Activated naive CD8-positive, alpha-beta T cell (primary cell): ENCODE measurements around the gene C16orf78.

Source experiments
- H3K27ac Mint-ChIP-seq: one replicate; pipeline ENCODE4 v1.8.0; 2021; ENCODE audit warnings: mixed read lengths
- H3K27me3 Mint-ChIP-seq: one replicate; pipeline ENCODE4 v1.8.0; 2021; ENCODE audit warnings: mixed read lengths
- H3K36me3 Mint-ChIP-seq: one replicate; pipeline ENCODE4 v1.8.0; 2021; ENCODE audit warnings: mixed read lengths
- H3K4me1 Mint-ChIP-seq: one replicate; pipeline ENCODE4 v1.8.0; 2021; ENCODE audit warnings: low read depth, mixed read lengths
- H3K4me3 Mint-ChIP-seq: one replicate; pipeline ENCODE4 v1.8.0; 2021; ENCODE audit warnings: mild to moderate bottlenecking, mixed read lengths
- H3K9me3 Mint-ChIP-seq: one replicate; pipeline ENCODE4 v1.8.0; 2021; ENCODE audit warnings: low read depth, mixed read lengths

Gene C16orf78, protein sequence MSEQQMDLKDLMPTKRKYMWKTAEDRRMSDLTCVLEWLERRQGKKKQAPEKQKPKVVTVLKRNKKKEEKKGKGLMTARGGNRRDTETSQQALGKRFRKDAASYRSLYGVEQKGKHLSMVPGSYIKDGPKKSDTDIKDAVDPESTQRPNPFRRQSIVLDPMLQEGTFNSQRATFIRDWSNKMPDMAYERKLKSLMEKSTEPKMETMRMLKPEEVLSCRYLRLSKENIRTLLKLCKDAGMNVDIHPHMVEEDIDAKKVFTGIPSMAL

DNA sequence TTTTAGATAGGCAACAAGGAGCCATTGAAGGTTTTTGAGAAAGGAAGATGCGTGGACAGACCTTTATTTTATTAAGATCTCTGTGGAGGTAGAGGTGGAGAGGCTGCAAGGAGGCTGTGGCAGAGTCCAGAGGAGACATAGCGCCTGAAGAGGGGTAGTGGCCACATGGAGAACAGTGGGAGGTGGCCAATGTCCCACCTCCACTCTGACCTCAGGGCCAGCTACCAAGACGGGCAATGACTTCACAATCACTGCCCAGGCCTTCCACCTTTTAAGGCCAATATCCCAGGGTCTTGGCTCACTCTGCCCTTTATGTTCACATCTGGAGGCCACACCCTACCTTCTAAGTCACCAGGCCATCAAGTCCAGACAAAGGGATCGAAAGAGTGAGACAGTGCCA, at the start of gene C16orf78:
Gene C16orf78, plus strand, starts transcription at position 301 of the 400 bp plus-strand sequence. CDS start 136 bp downstream, outside the sequence.
- Mint-ChIP-seq H3K27me3 (peaks cover 4% of the 10 kb centered on the region), H3K27ac (no peak within 1 kb of the TSS), H3K9me3 (no peaks in the 10 kb centered on the region), H3K4me3 (no peak within 1 kb of the TSS), H3K36me3 (no peaks in the 10 kb centered on the region), H3K4me1 (no peaks in the 10 kb centered on the region)

DNA sequence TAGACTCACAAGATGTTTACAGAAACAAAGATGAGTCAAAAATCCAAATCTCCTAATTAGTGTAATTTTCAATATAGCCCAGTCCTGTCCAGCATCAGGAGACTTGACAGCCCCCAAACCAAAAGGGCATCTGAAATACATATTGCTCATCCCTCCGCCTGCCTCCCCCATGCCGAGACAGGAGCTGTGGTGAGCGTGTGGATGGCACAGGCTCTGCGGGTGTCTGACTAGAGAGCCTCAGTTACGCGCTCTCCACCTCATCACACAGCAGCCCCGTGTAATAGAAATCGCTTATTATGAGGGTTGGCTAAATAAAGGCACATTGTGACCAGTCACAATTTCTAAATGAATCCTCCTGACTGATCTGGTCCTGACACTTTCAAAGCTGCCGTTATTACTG, 48.9 kb upstream of the C16orf78 start:
- H3K4me1 Mint-ChIP-seq, result no peaks in the 10 kb centered on the region
- peaks cover 7% of the 10 kb centered on the region for H3K9me3 Mint-ChIP-seq
- H3K27me3 Mint-ChIP-seq, result peaks cover 11% of the 10 kb centered on the region

DNA sequence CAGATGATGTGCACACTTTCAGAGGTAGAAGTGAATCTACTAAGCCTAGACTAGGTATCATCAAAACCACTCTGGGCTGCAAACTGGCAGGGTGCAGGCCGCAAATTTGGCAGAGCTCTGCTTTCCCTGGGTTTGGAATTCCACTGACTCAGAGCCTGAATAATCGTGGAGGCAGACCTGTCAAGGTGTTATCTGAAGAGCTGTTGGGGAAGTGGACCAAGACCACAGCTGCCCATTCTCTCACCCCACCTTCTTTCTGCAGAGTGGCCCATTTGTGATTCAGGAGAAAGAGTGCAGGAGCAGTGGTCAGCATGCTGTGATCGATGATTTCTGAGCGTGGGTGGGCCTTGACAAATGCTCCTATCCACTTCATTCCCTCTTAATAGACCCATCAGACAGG, 46.1 kb upstream of the C16orf78 start:
- Mint-ChIP-seq H3K36me3 (no peaks in the 10 kb centered on the region), H3K4me1 (no peaks in the 10 kb centered on the region), H3K27ac (no peak overlapping the region), H3K27me3 (peaks cover 9% of the 10 kb centered on the region), H3K9me3 (no peaks in the 10 kb centered on the region), H3K4me3 (no peak overlapping the region)

More for the DNA sequence above, 48.9 kb upstream of the C16orf78 start:
- Mint-ChIP-seq H3K27ac (no peak overlapping the region), H3K4me3 (no peak overlapping the region), H3K36me3 (no peaks in the 10 kb centered on the region)

DNA sequence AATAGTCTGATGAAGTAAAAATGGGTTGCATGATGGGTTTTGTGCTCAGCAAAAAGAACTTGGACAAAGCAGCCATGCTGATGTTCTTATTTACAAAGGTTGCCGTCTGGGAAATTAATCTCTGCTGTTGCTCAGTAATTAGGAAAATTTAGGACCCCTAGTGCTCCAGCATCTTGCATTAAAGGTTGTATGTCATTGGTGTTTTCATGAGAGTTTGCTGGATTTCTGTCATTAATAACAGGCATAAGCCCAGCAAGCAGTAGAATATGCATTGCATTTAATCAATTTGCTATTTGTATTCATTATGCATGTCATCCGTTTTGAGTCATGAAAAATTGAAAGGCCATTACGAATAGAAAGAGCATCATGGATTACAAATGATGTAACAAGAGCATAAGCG, 45.3 kb upstream of the C16orf78 start:
- H3K4me3 Mint-ChIP-seq, result no peak overlapping the region
- no peak overlapping the region for H3K27ac Mint-ChIP-seq
- no peaks in the 10 kb centered on the region for H3K4me1 Mint-ChIP-seq
- H3K27me3 Mint-ChIP-seq, result peaks cover 9% of the 10 kb centered on the region
- H3K9me3 Mint-ChIP-seq, result no peaks in the 10 kb centered on the region
- H3K36me3 Mint-ChIP-seq, result no peaks in the 10 kb centered on the region

DNA sequence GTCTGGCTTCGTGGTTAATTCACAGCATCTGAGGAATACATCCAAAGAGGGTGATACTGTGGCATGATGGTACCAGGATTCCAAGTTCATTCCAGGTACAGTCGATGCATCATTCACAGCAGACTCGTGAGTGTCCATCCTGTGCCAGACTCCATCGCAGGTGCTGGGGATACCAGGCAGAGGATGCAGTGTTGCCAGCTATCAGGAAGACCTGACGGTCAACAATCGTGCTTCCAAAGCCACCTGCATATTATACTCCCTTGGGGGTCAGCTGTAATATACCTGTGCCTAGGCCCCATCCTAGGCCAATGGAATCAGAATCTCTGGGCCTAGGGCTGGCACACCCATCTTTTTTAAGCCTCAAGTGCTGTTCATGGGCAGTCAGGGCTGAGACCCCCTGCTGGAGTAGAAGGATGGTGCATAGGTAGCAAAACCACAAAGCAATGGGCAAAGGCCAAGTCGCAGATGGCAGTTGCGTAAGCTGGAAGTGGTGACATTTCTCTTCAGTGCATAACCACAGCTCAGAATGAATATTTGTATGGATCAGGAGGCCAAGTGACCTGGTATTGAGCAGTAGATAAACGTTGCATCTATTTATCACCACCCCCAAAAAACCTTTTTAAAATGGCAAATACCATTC, 42.9 kb upstream of the C16orf78 start:
- Mint-ChIP-seq H3K9me3 (no peaks in the 10 kb centered on the region), H3K27ac (no peak overlapping the region), H3K36me3 (no peaks in the 10 kb centered on the region), H3K4me3 (no peak overlapping the region), H3K4me1 (no peaks in the 10 kb centered on the region), H3K27me3 (peaks cover 6% of the 10 kb centered on the region)

DNA sequence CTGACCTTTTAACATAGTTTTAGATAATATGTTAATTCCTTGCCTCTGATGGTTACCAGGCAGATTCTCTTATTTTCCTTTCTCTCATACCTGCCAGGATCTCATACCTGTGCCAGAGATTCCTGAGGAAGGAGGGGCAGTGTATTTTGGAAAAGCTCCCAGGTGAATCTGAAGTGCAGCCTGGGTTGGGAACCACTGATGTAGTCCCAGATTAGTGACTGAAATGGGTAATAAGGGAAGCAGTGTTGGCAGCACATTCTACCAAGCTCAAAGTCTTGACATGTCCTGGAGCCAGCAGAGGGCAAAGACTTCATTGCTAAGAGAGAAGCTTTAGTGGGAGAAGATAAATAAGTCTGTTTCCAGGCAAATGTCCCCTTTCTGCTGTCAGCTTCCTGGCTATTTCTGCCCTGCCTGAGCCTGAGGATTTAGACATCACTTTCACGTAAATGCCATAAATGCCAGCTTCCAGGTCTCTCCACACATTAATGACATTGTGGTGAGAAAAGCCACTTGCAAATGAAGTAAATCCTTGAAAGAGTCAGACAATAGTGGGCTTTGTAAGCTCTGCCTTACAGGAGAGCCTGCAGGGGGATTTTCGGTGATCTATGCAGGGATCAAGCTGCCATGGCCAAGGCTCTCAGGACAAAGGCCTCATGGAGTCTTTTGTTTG, 40.9 kb upstream of the C16orf78 start:
- peaks cover 14% of the 10 kb centered on the region for H3K27me3 Mint-ChIP-seq
- H3K9me3 Mint-ChIP-seq, result no peaks in the 10 kb centered on the region
- H3K27ac Mint-ChIP-seq, result no peak overlapping the region
- no peaks in the 10 kb centered on the region for H3K4me1 Mint-ChIP-seq
- H3K36me3 Mint-ChIP-seq, result no peaks in the 10 kb centered on the region
- H3K4me3 Mint-ChIP-seq, result no peak overlapping the region

DNA sequence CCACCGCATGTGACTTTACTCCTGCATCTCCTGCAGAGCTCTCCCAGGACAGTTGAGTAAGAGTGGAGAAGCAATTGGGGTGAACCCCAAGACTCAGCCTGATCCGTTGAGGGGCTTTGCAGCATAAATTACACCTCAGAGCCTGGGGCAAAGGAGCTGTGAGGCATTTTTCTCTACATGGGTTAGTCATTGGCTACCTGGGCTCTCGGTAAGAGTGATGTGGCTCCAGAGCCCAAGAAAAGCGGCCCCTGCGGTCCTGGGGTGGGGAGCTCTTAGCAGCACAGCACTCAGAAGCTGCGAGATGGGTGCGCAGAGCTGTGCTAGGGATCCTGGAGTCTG, 40.4 kb upstream of the C16orf78 start:
- no peak overlapping the region for H3K27ac Mint-ChIP-seq
- no peaks in the 10 kb centered on the region for H3K4me1 Mint-ChIP-seq
- no peaks in the 10 kb centered on the region for H3K9me3 Mint-ChIP-seq
- H3K4me3 Mint-ChIP-seq, result no peak overlapping the region
- H3K36me3 Mint-ChIP-seq, result no peaks in the 10 kb centered on the region
- peaks cover 14% of the 10 kb centered on the region for H3K27me3 Mint-ChIP-seq

DNA sequence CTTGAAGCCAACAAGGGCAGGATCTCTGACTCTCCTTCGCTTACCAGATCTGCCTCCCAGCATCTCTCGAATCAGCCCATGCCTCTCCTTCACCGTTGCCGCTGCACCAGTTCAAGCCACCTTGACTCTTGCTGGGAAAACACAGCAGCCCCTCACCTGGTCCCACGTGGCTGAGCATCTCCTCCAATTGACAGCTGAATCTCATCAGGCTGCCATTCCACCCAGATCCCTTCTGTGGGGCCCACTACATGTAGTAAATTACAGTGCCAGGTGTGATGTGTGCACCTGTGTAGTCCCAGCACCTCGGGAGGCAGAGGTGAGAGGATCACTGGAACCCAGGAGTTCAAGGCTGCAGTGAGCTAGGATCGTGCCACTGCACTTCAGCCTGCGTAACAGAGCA, 37.8 kb upstream of the C16orf78 start:
- no peak overlapping the region for H3K27ac Mint-ChIP-seq
- H3K27me3 Mint-ChIP-seq, result peaks cover 23% of the 10 kb centered on the region
- H3K36me3 Mint-ChIP-seq, result no peaks in the 10 kb centered on the region
- H3K9me3 Mint-ChIP-seq, result no peaks in the 10 kb centered on the region
- H3K4me1 Mint-ChIP-seq, result no peaks in the 10 kb centered on the region
- no peak overlapping the region for H3K4me3 Mint-ChIP-seq

DNA sequence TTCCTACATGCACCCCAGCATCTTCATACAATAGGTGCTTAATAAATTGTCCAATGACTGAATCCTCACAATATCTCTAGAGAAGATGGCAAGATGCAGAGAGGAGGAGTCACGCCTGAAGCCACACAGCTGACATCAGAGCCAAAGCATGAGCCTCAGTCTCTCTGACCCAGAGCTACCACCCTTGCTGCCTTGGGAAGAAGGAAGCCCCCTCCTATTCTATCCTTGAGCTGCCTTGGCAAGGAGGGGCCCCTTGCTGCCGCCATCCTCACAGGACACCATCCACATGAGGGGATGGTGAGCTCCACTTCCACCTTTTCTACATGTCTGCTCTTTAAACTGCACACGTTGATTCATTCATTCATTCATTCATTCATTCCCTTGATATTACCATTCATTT, 37.0 kb upstream of the C16orf78 start:
- no peaks in the 10 kb centered on the region for H3K4me1 Mint-ChIP-seq
- H3K27me3 Mint-ChIP-seq, result peaks cover 24% of the 10 kb centered on the region
- no peaks in the 10 kb centered on the region for H3K36me3 Mint-ChIP-seq

DNA sequence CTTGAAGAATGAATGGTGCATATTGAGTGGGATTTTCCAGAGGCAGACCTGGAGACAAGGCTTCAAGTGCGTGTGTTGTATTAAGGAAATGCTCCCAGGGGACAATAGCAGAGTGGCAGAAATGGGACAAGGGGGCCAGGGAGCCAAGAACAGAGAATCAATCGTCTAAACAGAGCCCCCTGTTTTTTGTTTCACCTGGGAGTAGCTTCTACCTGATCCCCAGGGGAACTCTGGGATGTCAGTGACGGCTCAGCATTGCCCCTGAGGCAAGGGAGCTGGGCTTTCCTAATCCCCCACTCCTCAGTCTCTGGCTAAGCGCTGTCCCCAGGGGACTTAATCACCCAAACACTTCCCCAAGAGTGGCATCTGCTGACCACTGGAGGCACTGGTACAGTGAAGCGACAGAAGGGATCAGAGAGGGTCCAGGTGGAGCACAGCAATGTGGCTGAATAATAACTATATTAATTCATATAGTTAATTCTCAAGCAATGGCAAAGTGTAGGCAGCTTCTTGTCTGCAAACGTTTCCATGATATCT, 35.7 kb upstream of the C16orf78 start:
- Mint-ChIP-seq H3K27ac (no peak overlapping the region), H3K4me1 (no peaks in the 10 kb centered on the region), H3K4me3 (no peak overlapping the region), H3K9me3 (no peaks in the 10 kb centered on the region), H3K36me3 (no peaks in the 10 kb centered on the region), H3K27me3 (peaks cover 26% of the 10 kb centered on the region)

More for the DNA sequence above, 37.0 kb upstream of the C16orf78 start:
- no peak overlapping the region for H3K4me3 Mint-ChIP-seq
- no peaks in the 10 kb centered on the region for H3K9me3 Mint-ChIP-seq
- no peak overlapping the region for H3K27ac Mint-ChIP-seq

DNA sequence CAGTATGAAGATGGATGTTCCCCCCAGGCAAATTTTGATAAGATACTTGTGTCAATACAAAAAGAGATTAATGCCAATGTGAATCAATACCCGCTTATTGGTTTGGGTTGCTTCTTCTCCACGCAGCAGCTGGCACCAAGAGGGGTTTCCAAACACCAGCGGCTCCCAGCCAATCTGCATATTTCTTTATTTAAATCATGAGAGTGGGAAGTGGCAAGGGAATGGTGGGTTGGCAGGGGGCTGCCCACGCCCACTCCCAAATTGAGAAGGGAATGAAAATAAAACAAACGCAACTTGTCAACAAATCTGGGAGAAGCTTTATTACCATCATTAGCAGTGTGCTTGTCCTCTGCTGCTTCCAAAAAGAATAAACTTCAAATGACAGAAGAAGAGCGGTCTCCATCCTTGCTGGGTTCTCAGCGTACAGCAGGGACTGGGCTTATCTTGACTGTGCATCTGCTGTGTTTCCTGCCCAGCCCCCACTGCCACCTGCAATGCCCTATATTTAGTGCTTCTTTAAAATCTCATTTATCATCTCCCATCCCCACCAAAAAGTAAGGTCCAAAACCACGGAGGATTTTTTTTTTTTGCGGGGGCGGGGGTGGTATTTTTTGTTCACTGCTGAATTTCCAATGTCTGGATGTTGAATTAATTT, 34.9 kb upstream of the C16orf78 start:
- H3K27ac Mint-ChIP-seq, result no peak overlapping the region
- H3K9me3 Mint-ChIP-seq, result no peaks in the 10 kb centered on the region
- no peaks in the 10 kb centered on the region for H3K4me1 Mint-ChIP-seq
- H3K4me3 Mint-ChIP-seq, result no peak overlapping the region
- H3K27me3 Mint-ChIP-seq, result peaks cover 26% of the 10 kb centered on the region
- no peaks in the 10 kb centered on the region for H3K36me3 Mint-ChIP-seq

DNA sequence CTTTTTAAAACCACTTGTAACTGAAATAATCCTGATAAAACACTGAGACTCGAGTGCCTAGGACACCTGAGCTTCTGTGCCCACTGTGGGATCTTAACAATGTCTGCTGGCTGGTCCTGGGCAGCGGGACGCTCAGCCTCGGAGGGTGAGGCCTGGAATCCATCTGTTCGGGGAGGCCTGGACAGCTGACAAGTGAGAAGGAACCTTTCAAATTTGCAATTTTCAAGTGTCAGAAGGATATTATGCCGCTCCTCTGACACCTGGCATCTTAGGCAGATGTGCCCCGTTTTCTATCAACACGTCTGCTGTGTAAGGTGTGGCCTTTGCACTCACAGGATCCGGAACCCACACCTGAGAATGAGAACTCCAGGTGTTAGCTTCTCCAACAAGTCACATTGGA, 33.1 kb upstream of the C16orf78 start:
- Mint-ChIP-seq H3K27me3 (peaks cover 26% of the 10 kb centered on the region), H3K4me1 (no peaks in the 10 kb centered on the region), H3K27ac (no peak overlapping the region)

DNA sequence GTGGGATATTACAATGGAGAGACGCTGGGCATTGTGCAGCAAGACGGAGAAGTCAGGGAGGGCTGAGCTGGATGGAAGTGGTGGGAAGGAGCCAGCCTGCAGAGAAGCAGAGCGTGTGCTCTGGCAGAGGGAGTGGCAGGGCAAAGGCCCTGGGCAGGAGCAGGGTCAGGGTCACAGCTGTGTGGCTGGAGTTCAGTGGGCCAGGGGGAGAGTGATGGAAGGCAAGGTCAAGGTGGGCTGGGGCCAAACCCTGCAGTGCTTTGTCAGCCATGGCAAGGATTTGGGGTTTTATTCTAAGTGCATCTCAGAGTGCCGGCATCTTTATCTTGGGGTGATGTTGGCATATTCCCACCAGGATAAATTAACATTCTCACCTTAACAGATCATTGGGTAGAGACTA, 31.9 kb upstream of the C16orf78 start:
- no peaks in the 10 kb centered on the region for H3K36me3 Mint-ChIP-seq
- peaks cover 21% of the 10 kb centered on the region for H3K27me3 Mint-ChIP-seq
- no peak overlapping the region for H3K4me3 Mint-ChIP-seq
- H3K9me3 Mint-ChIP-seq, result no peaks in the 10 kb centered on the region
- H3K4me1 Mint-ChIP-seq, result no peaks in the 10 kb centered on the region
- no peak overlapping the region for H3K27ac Mint-ChIP-seq

More for the DNA sequence above, 33.1 kb upstream of the C16orf78 start:
- Mint-ChIP-seq H3K36me3 (no peaks in the 10 kb centered on the region), H3K4me3 (no peak overlapping the region), H3K9me3 (no peaks in the 10 kb centered on the region)

DNA sequence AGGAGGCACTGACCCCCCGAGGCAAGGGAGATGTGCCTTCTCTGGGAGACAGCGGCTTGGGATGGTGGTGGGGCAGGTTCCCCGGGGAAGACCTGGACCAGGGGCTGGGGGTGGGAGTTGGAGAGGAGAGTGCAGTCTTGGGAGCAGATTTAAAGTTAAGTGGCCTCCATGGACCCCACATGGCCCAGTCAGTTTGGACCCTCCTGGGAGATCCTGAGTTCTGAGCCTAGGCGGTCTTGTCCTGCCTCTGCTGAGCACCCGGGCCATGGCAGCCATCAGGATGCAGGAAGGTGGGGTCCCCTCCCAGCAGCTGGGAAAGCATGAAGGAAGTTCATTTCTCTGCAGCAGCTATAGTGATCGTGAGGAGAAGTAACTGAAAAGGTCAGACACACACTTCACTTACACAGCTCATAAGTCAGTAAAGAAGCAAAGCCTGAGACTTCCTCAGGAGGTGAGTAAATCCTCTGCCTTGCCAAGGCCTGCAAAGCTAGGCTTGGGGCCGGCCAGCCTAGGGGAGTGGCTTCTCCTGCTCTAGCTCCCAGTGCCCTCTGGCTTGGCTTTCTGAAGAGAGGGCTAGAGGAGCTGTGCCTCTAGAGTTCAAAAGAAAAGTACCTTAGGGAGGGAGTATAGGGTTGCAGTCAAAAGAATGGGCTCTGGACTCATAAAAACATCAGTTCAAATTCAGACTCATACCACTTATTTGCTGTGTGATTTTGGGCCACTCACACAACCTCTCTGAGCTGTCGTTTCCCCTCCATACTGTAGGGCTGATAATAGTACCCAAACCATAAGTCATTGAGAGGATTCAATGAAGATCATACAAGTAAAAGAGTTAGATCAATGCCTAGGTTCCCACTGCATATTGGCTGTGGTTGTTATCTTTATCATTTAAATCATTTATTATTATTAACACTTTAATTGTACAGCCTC, 31.0 kb upstream of the C16orf78 start:
- Mint-ChIP-seq H3K27me3 (peaks cover 15% of the 10 kb centered on the region), H3K27ac (no peak overlapping the region), H3K36me3 (no peaks in the 10 kb centered on the region), H3K9me3 (no peaks in the 10 kb centered on the region), H3K4me1 (no peaks in the 10 kb centered on the region), H3K4me3 (no peak overlapping the region)
